ENCODE results near the gene THSD4.

DNA sequence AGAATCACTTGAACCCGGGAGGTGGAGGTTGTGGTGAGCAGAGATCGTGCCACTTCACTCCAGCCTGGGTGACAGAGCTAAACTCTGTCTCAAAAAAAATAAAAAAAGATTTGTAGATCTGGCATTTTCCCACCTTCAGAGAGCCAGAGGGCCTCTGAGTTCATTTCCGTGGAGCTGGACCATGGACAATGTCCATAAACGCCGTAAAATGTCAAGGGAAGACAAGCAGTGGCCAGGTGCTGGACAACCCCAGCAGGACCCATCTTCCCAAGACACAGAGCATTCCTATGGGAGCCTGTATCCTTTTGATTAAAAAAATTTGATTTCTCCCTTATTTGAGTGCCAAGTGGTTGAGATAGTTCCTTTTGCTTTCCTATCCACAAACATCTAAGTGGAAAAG, 627.7 kb downstream of the THSD4 start:
- TF ChIP-seq MAZ (IDR thresholded peaks at IDR 0.05; ENCODE audit: borderline replicate concordance, low read depth, low read length) = no peak
- no peak for TF ChIP-seq JUNB (IDR thresholded peaks at IDR 0.05)
- TF ChIP-seq, protein P1, sequence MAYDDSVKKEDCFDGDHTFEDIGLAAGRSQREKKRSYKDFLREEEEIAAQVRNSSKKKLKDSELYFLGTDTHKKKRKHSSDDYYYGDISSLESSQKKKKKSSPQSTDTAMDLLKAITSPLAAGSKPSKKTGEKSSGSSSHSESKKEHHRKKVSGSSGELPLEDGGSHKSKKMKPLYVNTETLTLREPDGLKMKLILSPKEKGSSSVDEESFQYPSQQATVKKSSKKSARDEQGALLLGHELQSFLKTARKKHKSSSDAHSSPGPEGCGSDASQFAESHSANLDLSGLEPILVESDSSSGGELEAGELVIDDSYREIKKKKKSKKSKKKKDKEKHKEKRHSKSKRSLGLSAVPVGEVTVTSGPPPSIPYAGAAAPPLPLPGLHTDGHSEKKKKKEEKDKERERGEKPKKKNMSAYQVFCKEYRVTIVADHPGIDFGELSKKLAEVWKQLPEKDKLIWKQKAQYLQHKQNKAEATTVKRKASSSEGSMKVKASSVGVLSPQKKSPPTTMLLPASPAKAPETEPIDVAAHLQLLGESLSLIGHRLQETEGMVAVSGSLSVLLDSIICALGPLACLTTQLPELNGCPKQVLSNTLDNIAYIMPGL (CRISPR knock-in tag; IDR thresholded peaks at IDR 0.05; ENCODE audit: borderline replicate concordance) = no peak
- no peak for TF ChIP-seq RARB (CRISPR knock-in tag; IDR thresholded peaks at IDR 0.05)
- TF ChIP-seq, protein P2, sequence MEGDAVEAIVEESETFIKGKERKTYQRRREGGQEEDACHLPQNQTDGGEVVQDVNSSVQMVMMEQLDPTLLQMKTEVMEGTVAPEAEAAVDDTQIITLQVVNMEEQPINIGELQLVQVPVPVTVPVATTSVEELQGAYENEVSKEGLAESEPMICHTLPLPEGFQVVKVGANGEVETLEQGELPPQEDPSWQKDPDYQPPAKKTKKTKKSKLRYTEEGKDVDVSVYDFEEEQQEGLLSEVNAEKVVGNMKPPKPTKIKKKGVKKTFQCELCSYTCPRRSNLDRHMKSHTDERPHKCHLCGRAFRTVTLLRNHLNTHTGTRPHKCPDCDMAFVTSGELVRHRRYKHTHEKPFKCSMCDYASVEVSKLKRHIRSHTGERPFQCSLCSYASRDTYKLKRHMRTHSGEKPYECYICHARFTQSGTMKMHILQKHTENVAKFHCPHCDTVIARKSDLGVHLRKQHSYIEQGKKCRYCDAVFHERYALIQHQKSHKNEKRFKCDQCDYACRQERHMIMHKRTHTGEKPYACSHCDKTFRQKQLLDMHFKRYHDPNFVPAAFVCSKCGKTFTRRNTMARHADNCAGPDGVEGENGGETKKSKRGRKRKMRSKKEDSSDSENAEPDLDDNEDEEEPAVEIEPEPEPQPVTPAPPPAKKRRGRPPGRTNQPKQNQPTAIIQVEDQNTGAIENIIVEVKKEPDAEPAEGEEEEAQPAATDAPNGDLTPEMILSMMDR (IDR thresholded peaks at IDR 0.05) = no peak
- no peak for TF ChIP-seq KDM1A (IDR thresholded peaks at IDR 0.05; ENCODE audit: low read depth)
- TF ChIP-seq, protein P3, sequence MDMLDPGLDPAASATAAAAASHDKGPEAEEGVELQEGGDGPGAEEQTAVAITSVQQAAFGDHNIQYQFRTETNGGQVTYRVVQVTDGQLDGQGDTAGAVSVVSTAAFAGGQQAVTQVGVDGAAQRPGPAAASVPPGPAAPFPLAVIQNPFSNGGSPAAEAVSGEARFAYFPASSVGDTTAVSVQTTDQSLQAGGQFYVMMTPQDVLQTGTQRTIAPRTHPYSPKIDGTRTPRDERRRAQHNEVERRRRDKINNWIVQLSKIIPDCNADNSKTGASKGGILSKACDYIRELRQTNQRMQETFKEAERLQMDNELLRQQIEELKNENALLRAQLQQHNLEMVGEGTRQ (IDR thresholded peaks at IDR 0.05) = no peak
- TF ChIP-seq, protein P4, sequence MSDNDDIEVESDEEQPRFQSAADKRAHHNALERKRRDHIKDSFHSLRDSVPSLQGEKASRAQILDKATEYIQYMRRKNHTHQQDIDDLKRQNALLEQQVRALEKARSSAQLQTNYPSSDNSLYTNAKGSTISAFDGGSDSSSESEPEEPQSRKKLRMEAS (IDR thresholded peaks at IDR 0.05) = no peak
- no peak for TF ChIP-seq ZFP36 (IDR thresholded peaks at IDR 0.05; ENCODE audit: borderline replicate concordance, partially characterized antibody)
- no peak for TF ChIP-seq PHF8 (IDR thresholded peaks at IDR 0.05; ENCODE audit: borderline replicate concordance, low read depth)
- TF ChIP-seq BHLHE40 (IDR thresholded peaks at IDR 0.05; ENCODE audit: low read depth, low read length) = no peak
- no peak for TF ChIP-seq MAFK (IDR thresholded peaks at IDR 0.05; ENCODE audit: partially characterized antibody)
- TF ChIP-seq, protein P5, sequence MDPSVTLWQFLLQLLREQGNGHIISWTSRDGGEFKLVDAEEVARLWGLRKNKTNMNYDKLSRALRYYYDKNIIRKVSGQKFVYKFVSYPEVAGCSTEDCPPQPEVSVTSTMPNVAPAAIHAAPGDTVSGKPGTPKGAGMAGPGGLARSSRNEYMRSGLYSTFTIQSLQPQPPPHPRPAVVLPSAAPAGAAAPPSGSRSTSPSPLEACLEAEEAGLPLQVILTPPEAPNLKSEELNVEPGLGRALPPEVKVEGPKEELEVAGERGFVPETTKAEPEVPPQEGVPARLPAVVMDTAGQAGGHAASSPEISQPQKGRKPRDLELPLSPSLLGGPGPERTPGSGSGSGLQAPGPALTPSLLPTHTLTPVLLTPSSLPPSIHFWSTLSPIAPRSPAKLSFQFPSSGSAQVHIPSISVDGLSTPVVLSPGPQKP (IDR thresholded peaks at IDR 0.05; ENCODE audit: low read depth, low read length) = no peak

Measured in A549 (cell line).